Activated CD8-positive, alpha-beta memory T cell treated with anti-CD3 and anti-CD28 coated beads for 1 hour (primary cell): ENCODE measurements around the gene SGTA.

Experiments used
- DNase-seq, 2 donors: peaks; one replicate each; pipeline ENCODE4 v3.0.0-alpha.2; 2020; ENCODE audit warnings: low read depth in 1 of 2; ENCODE audit errors: extremely low read depth in 1 of 2

Gene SGTA

DNA sequence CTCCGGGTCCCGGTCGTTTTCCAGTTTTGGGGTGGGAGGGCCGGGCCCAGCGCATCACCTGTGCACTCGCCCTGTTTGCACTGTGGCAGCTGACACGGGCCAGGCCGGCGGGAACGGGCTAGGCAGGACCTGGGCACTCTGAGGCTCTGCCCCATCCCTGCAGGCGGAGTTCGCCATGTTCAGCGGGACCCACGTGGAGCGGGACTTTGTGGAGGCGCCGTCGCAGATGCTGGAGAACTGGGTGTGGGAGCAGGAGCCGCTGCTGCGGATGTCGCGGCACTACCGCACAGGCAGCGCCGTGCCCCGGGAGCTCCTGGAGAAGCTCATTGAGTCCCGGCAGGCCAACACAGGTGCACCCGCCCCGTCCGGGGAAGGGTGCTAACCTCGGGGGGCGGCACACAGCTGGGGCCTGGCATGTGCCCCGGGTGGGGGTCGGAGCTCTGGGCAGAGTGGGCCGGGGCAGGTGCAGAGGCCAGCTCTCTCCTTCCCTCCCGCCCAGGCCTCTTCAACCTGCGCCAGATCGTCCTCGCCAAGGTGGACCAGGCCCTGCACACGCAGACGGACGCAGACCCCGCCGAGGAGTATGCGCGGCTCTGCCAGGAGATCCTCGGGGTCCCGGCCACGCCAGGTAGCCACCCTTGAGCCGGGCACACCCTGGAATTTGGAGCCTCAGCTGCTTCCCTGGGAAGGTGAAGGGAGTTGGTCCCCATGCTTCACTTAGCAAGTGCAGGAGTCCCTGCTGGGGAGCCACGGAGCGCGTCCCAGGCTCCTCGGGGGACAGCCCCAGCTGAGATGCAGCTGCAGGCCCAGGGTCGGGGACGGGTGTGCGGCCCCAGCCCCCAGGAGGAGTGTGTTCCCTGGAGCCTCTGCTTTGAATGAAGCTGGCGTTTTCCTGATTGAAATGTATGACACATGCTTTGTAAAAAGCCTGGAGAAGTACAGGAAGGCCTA, 27.3 kb upstream of the SGTA start:
- no peak for DNase-seq

GRCh38 chr19:2809387-2810140, 26.5 kb upstream of the SGTA start:
- no peak for DNase-seq

- no peak for DNase-seq
Measured at GRCh38 chr19:2808129-2808941, 25.3 kb upstream of the SGTA start.

DNA sequence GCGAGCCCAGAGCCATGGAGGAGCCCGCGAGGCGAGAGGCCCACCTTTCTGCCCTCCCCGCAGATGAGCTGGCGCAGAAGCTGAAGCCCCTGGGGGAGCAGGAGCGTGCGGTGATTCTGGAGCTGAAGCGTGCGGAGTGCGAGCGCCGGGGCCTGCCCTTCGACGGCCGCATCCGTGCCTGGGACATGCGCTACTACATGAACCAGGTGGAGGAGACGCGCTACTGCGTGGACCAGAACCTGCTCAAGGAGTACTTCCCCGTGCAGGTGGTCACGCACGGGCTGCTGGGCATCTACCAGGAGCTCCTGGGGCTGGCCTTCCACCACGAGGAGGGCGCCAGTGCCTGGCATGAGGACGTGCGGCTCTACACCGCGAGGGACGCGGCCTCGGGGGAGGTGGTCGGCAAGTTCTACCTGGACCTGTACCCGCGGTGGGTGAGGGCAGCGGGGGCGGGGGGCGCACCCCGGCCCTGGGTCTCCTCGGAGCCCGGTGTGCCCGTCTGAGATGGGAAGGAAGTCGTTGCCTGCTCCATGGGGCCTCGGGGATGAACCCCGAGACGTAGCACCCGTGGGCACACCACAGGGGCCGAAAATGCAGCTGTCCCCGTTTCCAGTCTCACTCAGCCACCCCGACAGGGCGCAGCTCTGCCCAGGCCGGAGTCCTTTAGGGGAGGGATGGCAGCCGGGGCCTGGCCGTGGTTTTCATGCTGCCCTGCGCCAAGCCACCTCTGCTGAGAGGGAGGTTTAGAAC, 24.5 kb upstream of the SGTA start:
- DNase-seq, result no peak

DNA sequence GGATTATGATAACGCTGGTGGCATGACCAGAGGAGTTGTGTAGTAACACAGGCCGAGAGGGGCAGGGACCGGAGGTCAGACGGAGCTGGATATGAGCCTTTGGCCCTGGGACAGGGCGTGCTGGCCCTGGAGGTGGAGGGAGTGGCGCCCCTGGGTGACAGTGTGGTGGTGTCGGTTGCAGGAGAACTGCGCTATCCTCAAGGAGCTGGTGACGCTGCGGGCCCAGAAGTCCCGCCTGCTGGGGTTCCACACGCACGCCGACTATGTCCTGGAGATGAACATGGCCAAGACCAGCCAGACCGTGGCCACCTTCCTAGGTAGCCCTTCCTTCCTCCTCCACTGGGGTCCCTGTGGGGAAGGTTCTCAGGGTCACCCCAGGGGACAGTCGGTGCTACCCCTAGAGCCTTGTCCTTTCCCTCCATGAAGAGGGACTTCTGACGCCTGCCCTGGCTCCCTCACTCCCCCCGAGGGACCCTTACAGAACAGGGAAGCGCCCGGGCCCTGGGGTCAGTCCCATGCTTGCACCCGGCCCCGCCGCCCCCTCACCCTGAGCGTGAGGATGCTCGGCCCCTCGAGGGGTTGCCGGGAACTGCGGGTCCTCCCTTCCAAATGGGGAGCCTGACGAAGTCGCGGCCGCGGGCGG, 23.8 kb upstream of the SGTA start:
- DNase-seq, result no peak

DNA sequence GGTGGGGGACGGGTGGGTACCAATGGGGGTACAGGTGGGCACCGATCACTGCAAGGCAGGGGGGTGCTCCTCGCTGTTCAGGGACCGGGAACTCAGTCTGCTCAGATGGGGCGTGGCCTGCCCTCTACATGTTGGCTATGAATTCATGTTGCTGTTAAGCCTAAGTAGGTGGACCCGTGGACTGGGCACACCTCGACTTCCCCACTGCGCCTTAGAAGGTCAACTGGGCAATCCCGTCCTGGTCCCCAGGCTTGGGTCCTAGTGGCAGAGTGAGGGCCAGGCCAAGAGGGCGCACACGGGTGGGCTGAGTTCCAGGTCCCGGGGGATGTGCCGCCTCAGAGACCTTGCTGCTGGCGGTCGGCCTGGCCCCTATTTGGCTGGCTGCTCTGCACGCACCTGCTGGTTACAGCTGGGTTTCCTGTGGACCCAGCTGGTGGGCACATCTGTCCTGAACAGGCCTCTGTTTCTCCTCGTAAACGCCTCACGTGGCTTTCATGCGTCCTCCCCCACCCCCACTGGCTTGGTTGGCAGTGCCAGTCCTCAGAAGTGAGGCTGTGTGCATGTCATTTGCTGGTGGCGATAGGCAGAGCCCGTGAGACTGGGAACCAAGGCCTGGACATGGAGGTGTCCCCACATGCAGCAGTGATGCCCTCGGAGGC, 23.0 kb upstream of the SGTA start:
- DNase-seq, result no peak

GRCh38 chr19:2805261-2805900, 22.3 kb upstream of the SGTA start:
- DNase-seq, result no peak

- no peak for DNase-seq
Measured at GRCh38 chr19:2804156-2805004, 21.3 kb upstream of the SGTA start.

GRCh38 chr19:2803486-2804155, 20.5 kb upstream of the SGTA start:
- no peak for DNase-seq

DNA sequence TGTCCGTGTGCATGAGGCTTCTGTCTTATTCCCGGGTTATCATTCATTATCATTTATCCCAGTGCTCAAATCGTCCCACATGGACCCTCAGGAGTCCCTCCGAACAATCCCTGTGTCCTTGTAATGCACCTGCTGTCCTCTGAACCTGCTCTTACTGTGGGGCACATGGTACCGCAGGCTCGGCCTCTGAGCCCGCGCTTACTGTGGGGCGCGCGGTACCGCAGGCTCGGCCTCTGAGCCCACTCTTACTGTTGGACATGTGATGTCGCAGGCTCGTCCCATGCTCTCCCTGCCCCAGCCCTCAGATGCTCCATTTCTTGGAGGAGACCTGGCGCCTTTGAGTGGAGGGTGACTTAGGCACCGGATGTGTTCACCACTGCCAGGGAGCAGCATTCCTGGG, 19.8 kb upstream of the SGTA start:
- no peak for DNase-seq

GRCh38 chr19:2800506-2800905, 17.4 kb upstream of the SGTA start:
- no peak for DNase-seq

GRCh38 chr19:2799273-2800020, 16.4 kb upstream of the SGTA start:
- DNase-seq, result no peak

GRCh38 chr19:2798733-2799132, 15.7 kb upstream of the SGTA start:
- DNase-seq, result no peak

- DNase-seq, result no peak
Measured at GRCh38 chr19:2798158-2798685, 15.1 kb upstream of the SGTA start.

- no peak for DNase-seq
Measured at GRCh38 chr19:2797280-2797679, 14.2 kb upstream of the SGTA start.

GRCh38 chr19:2796659-2797266, 13.7 kb upstream of the SGTA start:
- DNase-seq, result no peak
